HG02588 (cell line): ENCODE results near the gene GSAP.

Source experiments
- ATAC-seq: cut with Tn5 transposase; IDR thresholded peaks from one replicate; pipeline ENCODE4 v1.9.1; 2021; ENCODE audit warnings: mild to moderate bottlenecking, moderate library complexity; ENCODE audit not compliant: unreplicated experiment

The GSAP gene

DNA sequence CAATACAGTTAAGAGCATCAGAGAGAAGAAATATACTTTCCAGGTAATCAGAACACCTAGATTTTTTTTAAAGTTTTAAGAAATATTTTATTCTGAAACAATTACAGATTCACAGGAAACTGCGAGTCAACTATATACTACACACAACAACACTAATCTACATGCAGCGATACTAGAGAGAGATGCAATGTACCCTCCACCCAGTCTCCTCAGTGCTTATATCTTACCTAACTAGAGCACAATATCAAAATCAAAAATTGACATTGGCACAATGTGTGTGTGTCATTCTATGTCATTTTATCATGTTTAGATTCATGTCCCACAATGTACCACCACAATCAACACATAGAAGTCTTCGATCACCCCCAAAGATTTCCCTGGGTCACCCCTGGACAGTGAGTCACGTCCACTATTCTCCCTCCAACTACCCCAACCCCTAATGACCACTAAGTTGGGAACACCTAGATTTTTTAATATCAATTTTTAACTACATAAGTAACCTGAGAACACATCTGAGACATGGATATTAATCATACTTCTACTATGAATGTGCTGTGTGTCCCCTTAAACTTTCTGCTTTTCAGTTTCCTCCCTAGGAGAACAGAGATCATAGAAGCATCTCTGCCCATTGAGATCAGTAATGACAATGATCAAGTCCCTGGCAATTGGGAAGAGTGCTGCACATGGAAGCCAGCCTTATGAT lies 86.5 kb downstream of the GSAP start:
- no peak for ATAC-seq

DNA sequence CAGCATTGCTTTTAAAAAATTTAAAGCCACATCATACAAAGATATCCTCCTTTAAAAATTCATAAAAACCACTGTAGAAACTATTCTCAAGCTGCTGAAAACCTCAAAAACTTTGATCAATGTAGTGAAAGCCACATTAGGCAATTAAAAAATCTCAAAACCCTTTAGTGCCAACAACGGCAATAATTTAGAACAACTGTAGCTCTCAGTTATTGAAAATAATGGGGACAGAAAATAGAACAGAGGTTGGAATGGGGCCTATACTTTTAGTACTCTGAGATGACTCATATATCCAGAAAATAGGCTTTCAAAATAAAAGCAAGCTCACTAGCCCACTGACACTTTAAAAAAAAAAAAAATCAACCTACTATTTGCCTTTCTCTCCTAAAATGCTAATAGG lies 87.5 kb downstream of the GSAP start:
- ATAC-seq: no peak

DNA sequence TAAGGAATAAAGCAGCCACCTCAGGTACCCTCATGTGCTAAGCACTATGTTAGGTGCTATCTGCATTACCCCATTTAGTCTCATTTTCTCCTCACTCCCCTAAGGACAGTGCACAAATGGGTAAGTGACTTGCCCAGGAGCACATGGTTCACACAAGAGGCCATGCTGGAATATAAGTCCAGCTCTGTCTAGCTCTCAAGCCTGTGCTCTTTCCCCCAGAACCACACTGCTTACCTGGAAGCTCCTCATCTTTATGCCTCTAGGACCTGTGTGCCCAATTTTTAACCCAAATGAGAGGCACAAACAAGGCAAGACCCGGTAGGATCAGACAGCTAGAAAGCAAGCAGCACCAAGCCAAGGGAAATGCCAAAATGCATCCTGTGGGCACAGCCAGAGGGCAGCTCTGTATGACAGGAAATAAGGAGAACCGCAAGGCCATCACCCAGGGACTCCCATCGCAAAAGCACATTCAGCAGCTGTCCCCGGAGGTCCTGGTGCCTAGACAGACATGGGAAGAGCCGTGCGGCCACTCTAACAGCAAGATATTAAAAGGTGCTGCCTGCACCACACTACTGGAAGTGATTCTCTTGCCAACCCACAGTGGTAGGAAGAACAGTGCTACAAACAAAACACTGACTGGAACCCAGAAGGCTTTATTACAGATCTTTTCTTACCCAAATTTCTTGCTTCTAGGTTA lies 88.1 kb downstream of the GSAP start:
- ATAC-seq: no peak

DNA sequence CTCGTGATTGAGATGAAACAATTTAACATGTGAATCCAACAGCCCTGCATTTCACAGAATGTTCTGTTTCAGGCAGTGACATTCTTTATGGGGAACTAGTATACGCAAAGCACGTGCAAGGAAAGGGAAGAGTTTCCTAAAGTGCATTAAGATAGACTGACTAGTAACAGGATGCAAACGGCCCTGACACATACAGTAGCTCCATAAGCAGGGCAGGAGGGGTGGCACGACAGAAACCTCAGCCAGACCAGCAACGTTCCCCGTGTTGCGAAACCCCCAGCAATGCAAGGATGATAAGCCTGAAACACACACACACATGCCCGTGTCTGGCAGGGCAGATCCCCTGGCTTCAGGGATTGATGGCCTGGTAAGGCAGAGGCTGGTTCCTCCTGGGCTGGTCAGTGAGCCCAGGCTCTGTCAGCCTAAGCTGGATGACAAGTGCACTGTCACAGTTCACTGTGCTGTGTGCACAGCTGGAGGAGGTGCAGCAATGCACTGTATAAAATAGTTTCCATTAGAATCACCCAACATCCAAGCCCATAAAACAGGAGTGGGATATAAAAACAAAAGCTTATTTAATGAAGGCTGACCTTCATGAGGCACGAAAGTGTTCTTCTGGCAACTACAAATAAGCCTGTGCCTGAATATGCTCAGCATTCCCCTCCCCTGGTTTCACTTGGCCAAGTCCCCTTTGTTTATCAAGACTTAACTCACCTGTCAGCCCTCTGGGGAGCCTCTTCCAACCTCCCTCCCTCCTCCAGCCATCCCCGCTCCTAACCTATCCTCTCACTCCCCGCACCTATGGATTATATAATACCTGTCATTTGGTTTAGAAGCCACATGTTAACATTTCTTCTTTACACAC lies 88.8 kb downstream of the GSAP start:
- no peak for ATAC-seq

DNA sequence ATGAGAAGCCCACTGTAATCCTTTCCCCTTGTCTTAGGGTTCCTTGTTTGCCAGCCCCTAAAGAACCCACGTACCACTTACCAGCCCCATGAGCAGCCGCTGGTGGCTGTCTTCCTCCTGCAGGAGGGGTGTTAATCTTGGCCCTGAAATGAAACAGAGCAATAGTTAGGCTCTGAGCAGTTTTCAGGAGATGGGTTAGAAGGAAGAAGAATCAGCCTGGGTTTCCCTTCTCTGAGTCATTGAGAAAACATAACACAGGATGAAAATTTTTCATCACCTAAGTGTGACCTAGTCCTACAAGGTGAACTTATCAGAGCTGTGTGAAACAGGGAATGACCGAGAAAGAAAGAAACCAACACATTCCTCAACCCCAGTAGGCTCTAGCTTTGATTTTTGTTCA lies 90.0 kb downstream of the GSAP start:
- no peak for ATAC-seq

DNA sequence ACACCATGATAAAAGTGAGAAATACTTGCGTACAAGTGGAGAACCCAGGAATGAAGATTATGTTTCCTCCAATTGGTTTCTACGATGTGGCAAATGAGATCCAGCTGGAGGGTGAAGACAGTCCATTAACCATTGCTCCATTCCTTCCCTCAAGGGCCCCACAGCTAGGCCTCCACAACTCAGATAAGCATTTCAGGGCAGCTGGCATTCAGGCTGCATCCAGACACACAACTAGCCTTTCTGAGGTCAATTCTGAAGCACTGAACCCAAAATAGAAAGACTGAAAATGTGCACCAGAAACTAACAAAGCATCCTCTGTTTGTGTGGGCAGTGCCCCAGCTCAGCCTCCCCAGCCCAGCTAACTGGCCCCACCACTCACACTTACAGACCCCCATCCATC lies 94.8 kb downstream of the GSAP start:
- no peak for ATAC-seq

DNA sequence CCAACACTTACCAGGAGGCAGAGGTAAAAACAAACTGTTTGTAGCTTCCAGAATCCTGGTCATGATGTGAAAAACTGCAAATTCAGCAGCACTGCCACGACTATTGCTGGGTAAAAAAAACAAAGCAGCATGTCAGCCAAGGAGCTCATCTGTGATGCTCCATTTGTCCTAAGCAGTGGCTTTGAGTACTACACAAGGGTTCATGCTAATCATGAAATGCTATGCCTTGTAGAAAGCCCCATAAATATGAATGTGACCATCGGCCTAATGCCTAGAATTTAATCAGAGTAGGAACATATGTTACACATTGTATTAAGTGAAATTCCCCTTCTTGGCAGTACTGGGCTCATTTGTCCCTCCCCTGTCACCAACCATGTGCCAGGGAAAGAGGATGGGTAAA lies 95.4 kb downstream of the GSAP start:
- ATAC-seq: no peak

DNA sequence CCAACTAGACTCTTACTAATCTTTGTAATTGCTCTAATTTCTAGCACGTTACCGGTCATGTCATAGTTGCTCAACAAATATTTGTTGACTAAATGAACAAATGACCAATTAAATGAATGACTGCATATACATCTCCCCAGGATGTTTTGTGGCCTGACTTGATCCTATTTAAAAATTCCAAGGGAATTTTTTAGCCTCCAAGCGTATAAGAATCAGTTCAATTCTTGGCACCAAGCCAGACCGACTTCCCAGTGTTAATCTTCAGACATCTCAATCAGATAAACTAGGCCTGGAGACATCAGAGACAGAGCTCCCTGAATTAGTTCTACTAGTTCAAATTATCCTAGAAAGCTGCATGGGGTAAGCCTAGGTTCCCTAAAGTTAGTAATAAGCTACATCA lies 96.0 kb downstream of the GSAP start:
- ATAC-seq: no peak

DNA sequence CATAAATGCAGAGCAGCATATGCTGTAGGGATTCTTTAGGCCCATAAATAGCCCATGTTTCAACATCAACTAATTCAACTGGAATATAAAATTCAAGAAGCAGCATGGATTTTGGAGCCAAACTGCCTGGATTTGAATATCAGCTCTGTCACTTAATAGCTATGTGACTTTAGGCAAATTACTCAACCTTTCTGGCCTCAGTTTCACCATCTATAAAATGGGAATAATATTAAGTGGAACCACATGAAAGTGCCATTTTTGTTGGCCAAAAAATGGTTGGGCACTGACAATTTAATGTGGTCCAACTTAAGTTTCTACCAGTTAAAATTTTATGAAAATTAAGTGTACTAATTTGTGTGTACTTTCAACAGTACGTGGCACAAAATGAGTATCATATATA lies 98.1 kb downstream of the GSAP start:
- ATAC-seq: no peak

DNA sequence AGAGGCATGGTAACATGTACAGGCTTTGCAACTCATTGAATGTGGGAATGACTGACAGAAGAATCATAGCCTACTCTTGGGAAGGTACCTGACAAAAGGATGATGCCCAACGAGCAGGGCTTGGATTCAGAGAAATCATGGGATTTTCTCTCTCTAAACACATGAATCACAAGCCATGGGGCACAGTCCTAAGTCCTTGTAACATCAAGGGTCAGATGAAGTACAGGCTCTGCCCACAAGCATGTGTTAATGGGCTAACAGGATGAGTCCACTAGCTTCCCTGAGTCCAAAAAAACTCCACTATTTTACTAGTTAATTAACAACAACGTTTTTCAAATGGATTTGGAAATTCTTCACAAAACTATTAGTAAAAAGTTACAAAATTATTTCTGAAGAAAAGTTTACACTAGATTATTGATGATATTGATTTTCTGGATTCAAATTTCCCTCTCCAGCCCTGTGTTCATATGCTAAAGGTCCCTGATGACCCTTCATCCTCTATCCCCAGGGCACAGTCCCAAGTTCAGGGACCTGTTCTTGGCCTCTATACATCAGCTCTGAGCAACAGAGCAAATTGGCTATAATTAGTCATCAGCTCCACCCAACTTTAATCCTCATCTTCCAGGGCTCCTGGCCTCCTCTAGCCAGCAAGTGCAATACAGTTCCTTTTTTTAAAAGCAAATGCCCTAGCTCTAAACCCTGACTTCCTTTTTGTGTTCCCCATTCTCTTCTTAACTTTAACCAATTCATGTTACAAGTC lies 99.8 kb downstream of the GSAP start:
- ATAC-seq: no peak

DNA sequence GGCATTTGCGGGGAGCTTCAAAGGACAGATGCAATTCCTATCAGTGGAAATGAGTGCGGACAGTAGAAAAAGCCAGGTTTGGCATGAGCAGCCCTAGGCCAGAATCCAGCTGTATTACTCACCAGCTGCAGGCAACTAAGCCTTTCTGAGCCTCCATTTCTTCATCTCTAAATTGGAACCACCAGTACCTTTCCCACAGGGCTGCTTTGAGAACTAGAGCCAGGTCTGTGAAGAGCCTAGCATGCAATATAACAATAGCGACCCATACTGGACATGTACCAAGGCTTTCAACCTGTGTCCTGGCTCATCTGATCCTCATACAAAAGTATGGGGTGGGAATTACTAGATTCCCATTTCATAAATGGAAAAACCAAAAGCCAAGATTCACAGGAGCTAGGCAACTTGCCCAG lies 101.0 kb downstream of the GSAP start:
- ATAC-seq: no peak

DNA sequence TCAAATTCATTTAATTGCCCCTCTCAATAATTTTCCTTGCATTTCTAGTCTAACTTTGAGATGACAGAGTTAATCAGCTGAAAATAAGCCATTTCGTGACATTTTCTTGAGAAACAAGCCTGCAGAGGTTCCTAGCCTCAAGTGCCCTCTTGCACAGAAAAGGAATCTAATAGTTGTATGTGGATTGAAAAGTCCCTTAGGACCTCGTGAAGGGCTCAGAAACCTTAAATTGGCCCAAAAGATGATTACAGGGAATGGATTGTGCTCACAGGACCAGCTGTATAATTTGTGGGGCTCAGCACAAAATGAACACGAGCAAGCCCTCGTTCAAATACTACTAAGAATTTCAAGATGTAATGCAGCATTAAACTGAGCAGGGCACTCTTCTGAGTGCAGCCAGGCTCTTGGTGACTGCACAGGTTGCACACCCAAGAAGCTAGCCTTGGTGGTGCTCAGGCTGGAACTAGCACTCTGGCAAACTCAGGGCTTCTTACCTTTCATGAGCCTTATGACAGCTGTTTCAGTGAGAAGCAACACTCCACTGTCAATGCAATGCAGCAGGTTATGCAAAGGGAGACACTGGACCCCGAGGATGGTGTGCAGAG lies 102.2 kb downstream of the GSAP start:
- ATAC-seq: no peak

DNA sequence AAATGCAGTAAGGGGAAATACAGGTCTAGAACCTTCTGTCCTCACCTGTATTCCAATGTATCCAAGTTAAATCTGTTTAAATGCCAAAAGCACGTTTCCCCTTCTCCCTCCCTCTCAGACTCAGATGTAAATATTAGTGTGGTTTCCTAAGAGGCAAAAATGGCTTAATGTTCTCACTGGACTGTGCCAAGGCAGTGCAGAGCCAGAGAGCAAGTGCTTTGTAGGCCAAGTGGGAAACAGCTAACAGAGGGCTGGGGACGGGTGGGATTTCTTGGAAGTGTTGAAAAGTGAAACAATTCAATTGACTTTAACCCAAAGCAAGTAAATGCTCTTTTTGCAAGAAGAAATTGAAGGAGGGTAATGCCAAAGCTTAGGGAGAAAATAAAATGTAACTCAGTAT lies 103.1 kb downstream of the GSAP start:
- no peak for ATAC-seq

DNA sequence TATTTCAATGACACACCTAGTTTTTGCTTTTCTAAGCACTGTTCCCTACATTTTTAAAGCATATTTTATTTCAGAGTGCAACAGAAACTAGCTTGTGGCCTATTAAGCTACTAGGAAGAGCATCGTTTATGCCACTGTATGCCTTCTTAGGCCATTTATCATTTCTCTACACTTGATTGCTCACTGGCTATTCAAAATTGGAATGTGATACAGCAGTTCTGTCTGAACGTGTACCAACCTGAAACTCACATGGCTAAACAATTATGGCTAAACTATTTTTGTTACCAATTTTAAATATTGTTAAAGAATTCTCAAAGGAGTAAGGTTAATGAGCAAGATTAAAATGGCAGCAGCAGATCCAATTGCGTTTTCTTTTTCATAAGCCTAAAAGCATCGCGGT lies 105.2 kb downstream of the GSAP start:
- no peak for ATAC-seq

DNA sequence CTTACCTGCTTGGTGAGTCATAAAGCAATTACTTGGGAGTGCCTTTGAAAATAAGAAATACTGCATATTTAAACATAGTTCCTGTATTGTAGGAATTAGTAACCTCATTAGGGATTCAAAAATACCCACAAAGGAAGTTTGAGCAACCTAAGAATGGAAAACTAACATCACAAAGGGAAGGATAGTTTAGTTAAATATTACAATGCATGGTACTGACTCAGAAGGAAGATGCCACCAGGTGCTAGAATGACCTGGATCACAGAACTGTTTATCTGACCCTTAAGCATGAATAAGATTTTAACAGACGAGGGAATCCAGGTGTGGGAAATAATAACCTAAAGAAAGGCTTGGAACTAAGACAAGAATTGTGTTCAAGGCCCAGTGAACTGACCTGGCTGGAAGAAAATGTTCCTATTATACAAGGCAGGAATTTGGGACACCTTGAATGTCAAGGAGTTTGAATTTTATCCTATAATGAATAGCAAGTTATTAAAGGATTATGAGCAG lies 106.4 kb downstream of the GSAP start:
- no peak for ATAC-seq

DNA sequence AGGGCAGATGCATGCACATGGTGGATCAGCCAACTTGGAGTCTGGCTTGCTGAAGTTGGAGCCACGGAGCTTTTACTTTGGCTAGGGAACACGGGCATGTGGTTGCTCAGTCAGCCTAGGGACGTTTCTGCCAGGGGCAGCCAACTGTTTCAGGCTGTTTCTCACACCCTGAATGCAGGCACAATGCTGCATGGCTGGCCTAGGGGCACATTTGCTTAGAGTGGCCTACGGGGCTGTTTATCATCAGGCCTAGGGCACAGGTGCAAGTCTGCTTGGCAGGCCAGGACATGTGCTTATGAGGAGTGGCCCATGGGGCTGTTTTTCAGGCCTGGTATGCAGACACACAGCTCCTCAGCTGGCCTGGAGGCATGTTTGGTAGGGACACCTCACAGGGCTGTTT lies 107.4 kb downstream of the GSAP start:
- ATAC-seq: no peak

DNA sequence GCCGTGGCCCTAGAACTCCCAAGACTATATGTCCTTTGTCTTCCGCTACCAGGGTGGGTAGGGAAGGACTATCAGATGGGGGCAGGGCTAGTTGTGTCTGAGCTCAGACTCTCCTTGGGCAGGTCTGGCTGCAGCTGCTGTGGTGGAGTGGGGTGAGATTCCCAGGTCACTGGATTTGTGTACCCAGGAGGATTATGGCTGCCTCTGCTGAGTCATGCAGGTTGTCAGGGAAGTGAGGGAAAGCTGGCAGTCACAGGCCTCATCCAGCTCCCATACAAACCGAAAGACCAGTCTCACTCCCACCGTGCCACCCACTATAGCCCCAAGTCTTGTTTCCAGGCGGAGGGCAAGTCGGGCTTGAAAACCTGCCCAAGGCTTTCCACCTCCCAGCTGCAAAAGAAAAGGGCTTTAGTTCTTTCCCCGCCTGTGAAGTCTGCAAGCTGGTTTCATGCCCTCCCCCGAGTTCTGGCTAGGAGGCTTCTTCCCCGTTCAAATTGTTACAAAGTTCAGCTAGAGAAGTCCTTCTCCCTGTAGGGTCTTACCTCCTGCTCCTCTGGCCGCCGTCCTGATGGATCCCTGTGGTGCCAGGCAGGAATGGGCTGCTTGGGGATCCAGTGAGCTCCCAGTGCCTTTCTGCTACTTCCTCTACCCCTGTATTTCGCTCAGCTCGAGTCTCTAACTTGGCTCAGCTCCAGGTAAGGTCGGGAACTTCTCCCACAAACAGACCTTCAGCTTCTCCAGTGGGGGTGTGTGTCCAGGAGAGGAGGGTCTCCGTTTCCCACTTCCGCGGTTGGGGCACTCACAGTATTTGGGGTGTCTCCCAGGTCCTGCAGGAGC lies 109.7 kb downstream of the GSAP start:
- no peak for ATAC-seq

DNA sequence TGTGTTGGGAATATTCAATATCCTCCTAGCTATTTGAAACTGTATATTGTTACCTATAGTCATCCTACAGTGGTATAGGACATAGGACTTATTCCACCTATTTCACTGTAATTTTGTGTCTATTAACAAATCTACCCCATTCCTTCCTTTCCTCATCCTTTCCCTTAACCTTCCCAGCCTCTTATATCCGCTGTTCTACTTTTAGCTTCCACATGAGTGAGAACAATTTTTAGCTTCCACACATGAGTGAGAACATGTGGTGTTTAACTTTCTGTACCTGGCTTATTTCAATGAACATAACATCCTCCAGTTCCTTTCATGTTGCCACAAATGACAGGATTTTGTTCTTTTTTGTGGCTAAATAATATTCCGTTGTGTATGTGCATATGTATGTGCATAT lies 120.6 kb downstream of the GSAP start:
- ATAC-seq: no peak

DNA sequence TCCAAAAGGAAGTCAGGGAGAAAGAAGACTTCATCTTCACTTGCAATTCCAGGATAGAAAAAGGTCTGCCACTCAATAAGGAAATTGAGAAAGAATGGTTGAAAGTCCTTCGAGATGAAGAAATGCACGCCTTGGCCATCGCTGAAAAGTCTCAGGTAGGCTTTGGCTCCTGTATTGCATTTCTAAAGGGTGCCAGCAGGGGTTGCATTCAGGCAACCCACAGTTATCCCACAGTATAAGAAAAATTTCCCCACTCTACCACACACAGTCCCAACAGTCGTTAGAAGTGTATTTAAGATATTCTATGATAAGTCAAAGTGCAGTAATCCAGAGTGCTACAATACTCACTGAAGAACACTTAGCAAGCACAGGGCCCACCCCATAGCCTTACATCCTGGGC lies 123.1 kb downstream of the GSAP start:
- ATAC-seq: no peak

DNA sequence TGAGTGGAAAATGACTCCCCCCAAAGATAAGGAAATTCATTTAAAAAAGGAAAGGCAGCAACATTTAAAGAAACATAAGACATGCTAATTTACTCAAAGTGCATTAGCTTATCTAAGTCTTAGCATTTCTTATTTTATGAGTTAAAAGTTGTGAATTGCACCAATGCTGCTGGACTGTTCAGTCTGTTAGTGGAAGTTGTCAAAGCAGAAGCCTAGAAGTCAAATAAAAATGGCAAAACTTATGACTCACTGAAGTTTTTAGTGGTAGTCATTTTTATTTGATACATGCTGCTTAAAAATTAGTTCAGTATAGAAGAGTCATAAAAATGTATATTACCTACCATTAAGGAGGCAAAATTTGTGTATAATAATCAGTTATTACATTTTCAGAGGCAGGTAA lies 125.7 kb downstream of the GSAP start:
- ATAC-seq: no peak
